LoVo (cell line): Measurements from ENCODE around the gene FGFR1OP2.
"Not testable (repeated sequence)": the region's sequence is repeated elsewhere in the genome, so short reads cannot be mapped to it uniquely, and the experiment has no call there.

Experiments
- DNase-seq: peaks from one replicate; pipeline ENCODE4 v3.0.0-alpha.2; 2016; ENCODE audit warnings: low spot score

Gene FGFR1OP2

DNA sequence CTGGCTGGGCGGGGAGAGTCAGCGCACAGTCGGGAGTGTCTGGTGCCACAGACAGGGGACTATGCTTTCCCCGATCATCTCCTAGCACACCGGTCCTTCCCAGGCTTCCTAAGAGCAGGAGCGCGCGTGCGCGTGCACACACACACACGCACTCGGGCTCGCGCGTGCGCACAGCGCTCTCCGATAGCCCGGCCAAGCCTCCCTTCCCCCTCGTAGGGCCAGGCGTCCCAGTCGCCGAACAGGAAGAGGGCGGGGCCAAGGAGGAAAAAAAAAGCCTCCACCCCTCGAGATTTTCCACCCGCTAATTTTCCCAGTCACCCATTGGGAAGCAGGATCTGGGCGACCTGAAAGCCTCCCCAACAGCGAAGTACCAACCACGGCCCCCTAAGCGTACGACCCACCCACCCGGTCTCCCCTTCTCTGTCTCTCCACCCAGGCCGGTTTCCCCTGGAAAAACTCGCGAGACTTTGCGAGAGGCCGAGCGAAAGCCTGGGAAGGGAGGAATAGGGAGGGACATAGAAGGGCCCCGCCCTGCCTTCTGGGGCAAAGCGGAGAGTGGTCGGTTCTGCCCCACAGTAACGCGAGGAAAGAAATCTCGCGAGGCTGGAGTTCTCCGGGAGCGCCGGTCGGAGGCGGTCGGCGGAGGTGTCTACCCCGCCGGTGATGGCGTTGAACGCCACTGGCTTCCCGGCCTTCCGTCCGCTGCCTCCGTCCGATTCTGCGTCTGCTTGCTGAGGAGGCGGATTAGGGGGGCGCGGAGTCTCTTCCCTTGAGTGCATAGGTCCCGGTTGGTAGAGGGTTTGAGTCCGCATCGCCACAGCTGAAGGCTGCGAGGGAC, at the start of gene FGFR1OP2, which contains the start of gene INTS13:
TSS of gene FGFR1OP2 (plus strand) at position 608 of the 838 bp plus-strand sequence. CDS start 15,689 bp downstream, outside the sequence.
TSS of gene INTS13 (minus strand) at position 119 of the 838 bp plus-strand sequence. CDS start 1,178 bp downstream, outside the sequence.
- peak; percentile 100 for DNase-seq

DNA sequence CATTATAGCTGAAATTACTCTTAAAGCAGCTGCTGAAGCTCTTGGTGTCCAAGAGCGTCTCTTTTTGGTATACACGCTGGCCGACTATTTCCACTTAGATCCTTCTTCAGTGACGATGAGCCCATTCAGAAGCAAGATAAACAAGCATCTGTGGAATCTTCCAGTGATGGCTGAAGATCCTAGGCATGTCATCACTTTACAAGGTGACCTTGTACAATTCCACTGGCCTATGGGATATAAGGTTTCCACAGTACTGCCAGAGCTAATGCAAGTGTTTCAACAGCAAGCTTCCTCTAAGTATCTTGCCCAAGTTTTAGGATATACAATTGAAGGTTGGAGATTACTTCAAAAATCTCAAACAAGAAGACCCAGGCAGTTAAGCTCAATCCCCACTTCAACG, 47.5 kb upstream of the FGFR1OP2 start:
- DNase-seq: no peak

DNA sequence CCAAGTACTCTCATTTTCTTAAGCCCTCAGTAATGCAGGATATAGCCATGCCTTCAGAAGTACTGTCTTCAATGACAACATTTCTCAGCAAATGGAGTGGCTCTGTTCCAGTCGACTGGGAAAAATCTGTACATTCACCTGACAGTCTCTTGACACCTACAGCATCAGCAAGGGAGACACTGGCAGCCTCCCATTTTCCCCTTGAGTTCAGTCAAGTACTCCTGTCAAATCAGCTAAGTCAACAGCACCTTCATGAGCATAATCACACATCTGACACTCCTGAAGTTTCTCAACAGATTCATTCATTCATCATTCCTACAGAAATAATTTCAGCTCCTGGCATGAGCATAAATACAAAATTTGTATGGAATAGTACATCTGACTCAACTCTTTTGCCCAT, 46.6 kb upstream of the FGFR1OP2 start:
- DNase-seq: no peak

DNA sequence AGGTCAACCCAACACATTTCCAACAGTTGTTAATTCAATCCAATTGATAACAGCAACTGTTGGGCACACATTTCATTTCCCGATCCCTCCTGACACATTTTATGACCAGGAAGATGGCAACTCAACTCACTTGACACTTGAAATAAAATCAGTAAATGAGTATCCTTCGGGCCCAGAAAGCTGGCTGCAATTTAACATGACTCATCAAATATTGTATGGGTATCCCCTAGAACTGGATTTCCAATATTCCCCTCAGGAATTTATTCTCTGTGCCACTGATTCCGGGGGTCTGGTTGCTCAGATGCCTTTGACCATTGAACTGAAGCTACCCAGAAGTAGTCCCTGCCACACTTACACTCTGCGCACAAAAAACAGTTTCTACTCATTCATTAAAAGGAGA, 42.6 kb upstream of the FGFR1OP2 start:
- no peak for DNase-seq

DNA sequence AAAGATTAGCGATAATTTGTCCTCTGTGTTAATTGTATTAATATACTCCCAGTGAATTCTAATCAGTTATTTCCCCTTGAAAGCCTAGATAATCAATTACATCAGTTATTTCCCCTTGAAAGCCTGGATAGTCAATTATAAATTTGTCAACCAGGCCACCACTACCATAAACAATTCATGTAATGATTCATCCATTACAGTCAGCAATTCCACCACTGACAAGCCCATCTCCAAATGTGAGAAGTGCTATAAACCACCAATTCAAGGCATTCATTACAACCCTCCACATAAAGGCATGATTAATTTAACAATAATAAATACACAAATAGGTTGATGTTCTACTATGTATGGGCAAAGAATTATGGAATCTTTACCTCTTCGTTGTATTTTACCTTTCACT, 41.4 kb upstream of the FGFR1OP2 start:
- DNase-seq: no peak

DNA sequence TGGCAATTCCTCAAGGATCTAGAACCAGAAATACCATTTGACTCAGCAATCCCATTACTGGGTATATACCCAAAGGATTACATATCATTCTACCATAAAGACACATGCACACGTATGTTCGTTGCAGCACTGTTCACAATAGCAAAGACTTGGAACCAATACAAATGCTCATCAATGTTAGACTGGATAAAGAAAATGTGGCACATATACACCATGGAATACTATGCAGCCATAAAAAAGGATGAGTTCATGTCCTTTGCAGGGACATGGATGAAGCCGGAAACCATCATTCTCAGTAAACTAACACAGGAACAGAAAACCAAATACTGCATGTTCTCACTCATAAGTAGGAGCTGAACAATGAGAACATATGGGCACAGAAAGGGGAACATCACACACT, 34.9 kb upstream of the FGFR1OP2 start:
- not testable (repeated sequence) for DNase-seq

DNA sequence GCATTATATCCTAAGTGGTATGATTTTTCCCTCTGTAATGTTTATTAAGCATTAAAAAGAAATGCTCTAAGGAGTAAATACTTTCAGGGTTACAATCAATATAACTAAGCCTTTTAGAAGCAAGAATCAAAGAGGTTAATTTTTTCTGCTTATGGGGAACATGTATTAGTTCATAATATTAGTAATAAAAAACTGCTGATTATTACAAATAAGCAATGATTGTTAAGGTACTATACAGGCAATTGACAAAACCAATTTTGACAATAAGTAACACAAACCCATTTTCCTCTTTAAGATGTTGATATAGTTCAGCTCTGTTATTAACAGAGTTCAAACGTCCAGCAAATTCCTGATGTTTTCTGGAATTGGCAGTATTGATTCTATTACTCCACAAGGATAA, 32.2 kb upstream of the FGFR1OP2 start:
- DNase-seq: no peak

DNA sequence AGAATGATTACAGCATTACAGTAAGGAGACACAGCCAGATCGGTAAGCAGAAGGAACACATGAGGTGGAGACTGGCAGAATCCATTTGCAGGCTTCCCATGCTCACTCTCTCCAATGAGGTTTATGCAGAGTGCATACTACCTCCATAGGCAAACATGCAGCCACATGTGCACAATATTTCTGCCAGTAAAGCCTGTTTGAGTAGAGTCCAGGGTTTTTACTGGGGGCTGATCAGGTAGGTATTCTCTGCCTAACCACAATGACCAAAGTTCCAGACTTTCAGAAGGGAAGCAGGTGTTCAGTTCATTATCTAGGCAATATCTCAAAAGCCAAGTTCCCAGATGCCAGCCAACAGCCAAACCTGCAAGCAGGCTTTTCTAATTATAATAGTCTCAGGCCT, 31.6 kb upstream of the FGFR1OP2 start:
- DNase-seq: no peak

DNA sequence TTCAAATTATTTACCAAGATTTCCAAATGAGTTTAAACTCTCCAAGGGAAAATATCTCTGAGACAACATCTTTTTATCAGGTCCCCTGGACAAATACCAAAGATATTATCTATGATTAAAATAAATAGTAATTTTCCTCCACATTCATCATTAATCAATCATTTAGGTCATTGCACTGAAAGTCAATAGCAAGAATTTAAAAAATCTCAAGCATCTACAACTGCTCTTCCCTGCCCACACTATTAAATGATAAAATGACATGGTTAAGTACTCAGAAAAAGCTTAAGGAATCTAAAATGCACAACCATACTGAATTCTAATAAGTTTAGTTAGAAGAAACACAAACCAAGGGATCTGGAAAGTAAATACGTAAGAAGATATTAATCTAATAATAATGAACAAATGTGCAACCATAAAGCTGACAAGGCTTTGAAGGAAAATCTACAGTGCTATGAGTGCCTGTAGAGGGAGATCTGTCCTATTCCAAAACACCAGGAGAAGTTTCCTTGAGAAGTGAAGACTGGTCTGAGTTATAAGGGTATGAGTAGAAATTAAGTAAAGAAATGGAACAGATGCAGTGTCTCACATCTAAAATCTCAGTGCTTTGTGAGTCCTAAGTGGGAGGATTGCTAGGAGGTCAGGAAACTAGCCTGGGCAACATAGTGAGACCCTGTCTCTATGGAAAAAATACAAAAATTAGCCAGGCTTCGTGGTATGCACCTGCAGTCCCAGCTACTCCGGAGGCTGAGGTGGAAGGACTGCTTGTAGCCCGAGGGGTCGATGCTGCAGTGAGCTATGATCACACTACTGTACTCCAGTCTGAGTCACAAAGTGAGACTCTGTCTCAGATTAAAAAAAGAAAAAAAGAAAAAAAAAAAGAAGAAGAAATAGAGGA, 19.7 kb upstream of the FGFR1OP2 start:
- DNase-seq: no peak

DNA sequence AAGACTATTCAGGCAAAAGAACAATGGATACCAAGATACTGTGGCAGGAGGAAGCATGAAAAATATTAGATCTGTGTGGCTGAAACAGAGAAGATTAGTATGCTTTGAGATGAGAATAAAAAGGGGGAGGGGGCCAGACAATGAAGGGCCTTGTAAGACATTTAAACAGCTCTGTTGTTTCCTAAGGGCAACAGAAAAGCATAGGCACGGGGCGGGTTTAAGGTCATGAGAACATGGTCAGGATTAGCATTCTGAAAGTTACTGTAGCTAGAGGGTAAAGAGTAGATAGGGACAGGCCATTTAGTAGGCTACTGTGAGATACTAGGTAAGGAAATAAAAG, 19.1 kb upstream of the FGFR1OP2 start:
- no peak for DNase-seq

DNA sequence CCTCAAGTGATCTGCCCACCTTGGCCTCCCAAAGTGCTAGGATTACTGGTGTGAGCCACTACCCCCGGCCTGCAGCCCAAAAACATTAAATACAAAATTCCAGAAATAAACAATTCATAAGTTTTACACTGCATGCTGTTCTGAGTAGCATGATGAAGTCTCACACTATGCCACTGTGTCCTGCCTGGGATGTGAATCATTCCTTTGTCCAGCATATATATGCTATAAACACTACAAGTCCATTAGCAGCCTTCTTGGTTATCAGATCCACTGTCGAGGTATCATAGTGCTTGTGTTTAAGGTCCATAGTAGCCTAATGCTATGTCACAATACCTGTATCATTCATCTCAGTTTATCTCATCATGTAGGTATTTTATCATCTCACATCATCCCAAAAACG, 16.4 kb upstream of the FGFR1OP2 start:
- DNase-seq: no peak

DNA sequence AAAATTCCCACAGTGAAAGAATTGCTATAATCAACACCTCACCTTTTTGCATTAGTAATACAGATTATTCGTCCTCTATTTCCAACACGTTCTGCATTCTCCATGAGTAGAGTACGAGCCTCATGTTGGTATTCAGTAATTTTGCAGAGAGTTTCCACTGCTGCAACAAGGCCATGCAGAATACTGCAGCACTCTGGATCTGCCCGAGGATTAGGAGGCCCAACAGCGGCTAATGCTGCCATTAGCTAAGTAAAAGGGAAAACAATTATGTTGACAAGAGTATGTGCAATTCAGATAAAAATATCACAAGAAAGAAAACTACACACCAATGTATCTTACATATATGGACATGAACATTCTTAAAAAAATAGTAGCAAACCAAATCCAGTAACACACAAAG, 9.6 kb upstream of the FGFR1OP2 start:
- DNase-seq: no peak

DNA sequence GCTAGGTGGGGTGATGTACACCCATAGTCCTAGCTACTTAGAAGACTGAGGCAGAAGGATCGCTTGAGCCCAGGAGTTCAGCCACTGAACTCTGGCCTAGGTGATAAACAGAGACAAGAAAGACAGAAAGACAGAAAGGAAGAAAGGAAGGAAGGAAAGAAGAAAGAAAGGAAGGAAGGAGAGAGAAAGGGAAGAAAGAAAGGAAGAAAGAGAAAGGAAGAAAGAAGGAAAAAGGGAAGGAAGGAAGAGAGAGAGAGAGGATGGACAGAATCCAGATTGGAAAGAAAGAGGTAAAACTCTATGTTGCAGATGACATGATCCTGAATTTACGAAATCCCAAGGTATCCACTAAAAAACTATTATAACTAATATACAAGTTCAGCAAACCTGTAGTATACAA, 8.7 kb upstream of the FGFR1OP2 start:
- DNase-seq: no peak

DNA sequence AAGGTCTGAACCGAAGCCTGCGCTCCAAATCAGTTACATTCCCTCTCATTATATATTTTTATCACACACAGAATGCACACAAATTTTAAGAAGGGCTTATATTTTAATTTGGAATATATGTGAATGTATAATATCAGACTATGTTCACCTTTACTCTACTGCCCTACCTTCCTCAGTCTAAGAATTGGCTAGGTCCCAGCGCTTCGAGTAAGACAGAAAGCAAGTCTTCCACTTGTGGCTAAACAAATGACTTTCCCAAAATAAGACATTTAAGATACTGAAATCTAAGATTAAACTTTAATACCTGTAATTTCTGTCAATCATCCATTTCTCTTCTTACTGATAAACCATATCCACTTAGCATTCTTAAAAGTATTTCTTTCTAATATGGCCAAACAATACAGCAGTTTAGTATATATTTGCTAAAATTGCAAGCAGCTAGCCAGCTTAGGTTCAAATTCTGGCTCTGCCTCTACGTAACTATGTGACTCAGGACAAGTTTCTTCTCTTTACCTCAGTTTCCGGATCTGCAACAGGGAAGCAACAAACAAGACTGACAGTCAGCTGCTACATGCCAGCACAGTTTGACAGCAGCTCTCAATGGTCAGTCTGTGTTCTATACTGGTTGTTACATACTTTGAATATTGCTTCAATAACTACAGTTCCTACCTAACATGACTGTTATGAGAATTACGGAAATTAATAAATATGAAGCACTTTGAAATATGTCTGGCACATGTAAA, 2.5 kb upstream of the FGFR1OP2 start:
- no peak for DNase-seq

DNA sequence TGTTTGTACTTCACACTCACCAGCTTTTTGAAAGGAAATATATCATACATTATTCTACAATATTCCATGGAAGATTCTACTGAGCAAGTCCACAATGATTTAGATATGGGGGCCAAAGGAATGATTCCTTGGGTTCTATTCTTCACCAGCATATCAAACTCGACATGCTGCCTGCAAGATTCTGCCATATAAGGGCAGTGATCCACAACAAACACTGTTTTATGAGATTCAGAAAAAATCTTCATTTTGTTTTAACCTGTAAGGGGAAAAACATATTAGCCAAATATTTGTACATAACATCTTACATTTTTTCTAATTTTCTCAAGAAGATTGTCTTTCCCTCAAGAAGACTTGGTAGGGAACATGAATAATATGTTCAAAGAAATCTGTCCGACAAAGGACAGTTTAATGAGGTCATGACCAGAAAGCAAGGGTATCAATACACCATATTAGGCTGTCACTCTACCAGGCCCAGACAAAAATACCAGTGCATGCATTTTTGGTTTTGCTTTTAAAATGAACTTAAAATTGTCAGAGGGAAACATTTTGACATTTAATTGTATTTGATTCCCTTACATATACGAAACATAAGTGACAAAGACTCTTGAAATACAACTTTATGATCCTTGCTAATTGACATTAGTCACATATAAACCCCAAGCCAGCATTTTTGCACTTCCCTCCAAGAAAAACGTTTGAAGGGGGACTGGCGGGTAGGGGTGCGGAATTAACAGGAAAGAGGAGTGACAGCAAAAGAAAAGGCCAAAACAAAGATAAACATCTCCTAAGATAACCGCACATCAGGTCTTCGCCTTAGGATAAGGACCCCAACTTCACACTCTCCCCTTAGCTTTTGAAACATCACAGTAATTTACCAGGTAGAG, 1.5 kb upstream of the FGFR1OP2 start:
- DNase-seq: peak; percentile 23

DNA sequence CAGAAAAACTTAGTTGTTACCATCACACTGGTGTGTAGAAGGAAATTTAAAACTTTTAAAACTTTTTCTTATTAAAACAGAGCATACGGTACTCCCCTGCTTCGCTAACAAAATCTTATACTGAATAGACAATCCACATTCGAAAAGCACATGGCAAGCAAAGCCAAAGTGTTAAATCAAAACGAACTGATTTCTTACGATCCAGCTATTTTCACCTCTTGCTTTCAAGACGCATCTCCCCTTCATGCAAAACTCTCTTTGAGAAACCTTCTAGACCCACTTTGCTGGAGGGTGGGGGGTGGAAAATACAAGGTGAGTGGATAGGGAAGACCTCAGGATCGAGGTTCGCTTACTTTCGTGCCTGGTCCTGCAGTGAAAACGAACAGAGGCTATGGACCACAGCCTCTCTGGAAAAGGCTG, 817 bp upstream of the FGFR1OP2 start:
- no peak for DNase-seq

DNA sequence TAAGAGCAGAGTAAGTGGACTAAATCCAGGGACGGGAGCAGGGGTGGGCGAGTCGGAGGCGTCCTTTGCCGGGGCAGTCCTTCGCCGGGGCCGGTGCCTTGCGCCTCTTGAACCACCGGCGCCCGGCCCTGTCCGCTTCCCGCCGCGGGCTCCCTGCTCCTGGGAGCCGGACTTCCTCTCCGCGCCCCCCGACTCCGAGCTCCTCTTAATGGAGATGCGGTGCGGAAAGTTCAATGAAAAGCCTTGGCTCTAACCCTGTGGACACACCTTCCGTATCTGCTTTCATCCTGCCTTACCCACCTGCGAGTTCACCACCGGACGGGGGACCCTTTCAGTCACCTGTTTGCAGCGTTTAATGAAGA, 412 bp downstream of the FGFR1OP2 start:
- DNase-seq: peak; percentile 43

DNA sequence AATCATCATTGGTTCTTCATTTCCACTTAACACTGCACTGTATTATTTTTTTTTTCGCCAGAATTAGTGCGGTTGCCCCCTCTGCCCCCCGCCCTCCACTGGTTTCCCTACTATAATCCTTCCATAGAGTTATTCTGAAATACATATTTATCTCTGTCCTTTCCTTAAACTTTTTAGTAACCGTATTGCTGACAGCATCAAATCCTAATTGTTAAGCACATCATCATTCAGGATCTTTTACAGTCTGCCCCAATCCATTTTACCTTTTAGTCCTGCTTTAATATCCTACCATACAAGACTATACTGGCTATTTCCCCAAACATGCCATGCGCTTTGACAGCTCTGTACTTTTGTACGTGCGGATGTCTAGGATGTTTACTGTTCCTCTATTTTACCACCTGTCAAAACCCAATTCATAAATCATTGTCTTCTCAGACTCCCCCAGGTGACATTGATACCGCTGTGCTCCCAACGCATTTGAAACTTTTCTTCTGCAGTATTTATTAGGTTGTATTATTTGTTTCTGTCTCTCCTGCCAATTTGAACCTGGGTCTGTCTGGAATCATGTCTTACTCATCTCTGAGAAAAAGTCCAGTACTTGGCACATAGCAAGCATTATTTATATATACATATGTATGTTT, 1.0 kb downstream of the FGFR1OP2 start:
- DNase-seq: no peak

DNA sequence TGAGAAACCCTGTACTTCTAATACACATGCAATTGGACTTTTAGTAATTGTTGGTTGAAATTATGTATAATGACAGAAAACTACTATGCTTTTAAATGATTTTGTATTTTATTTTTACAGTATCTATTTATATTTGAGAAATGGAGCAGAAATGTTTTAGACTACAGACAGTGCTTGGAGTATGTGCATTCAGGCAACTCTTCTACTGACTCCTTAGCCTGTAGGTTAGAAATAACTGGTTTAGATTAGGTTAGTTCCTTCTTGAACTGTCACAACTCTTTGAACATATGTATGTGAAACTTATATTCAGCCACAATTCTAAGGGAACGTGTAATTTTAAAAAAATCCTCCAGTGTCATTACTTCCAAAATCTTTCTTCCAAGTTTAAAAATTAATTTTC, 1.7 kb downstream of the FGFR1OP2 start:
- DNase-seq: no peak

DNA sequence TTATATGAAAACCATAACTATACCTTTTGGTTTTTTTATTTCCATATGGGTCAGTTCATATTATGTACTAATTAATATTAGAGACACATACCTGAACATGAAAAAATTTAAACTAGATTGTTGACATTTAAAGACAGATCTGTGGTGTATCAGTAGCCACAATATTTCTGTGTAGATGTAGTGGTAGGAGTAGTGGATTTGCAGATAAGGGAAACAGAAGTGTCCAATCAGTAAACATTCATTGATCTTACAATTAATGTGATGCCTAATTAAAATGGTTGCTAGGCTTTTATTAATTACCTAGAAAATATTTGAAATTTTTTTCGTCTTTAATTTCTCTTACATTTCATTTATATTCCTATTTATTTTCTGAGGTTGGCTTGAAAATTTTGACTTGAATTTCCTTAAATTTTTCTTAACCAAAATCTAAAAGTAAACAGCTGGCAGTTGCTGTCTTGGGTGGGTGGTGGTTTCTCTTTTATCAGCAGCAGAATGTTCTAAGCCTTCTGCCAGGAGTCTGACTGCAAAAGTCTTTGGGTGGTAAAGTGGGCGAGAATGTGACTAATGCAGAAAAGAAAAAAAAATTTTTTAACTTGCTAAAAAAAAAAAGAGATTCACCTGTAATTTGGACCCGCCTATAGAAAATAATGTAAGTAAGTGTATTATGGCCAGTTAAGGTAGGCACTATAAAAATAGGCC, 2.4 kb downstream of the FGFR1OP2 start:
- no peak for DNase-seq
